HCT116 (cell line): ENCODE data around the gene CLEC4G.

Experiments
- POLR2A ChIP-seq: IDR thresholded peaks from 2 replicates; pipeline ENCODE4 v1.7.0; 2011; ENCODE audit warnings: borderline replicate concordance; ENCODE audit not compliant: insufficient read depth, insufficient read length; ENCODE audit errors: extremely low read depth
- ZNF274 ChIP-seq: fragments of 200-500 bp; sonication (Bioruptor generic); IDR thresholded peaks from 2 replicates; pipeline ENCODE4 v1.6.1; 2014; ENCODE audit warnings: mild to moderate bottlenecking, low read depth, low read length, inconsistent platforms

DNA sequence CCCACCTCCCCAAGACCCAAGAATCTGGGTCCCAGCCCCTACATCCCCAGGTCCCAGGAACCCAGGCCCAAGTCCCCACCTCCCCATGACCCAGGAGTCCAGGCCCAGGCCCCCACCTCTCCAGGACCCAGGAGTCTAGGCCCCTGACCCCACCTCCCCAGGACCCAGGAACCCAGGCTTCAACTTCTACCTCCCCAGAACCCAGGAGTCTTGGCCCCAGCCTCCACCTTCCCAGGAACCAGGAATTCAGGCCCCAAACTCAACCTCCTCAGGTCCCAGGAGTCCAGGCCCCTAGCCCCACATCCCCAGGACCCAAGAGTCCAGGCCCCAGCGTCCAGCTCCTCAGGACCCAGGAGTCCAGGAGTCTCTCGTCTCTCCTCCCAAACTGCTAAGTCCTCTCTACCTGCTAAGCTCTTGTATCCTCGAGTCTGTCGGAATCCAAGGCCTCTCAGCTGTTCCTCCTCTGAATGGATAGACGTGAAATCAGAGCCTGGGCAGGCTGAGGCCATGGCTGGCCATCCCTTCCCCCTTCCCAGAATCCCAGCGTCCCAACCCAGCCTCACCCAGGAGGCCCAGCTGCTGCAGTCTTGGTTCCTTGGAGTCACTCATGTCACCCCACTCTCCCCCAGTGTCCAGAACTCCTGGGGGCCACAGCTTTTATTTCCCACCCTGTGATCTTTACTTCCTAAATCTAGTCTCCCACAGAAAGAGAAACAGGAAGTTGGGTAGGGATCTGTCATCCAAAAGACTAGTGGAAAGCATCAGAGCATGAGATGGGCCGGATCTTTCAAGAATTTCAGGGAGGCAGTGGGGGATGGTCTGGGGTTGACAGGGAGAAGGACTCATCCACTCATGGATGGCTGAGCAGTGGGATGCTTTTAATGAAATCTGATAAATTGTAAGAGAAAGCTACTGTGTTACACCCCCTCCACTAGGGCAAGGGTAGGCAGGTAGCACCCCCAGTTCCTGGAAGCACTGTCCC, 15.3 kb upstream of the CLEC4G start, which contains the start of gene CD209:
- no peak for TF ChIP-seq POLR2A
- TF ChIP-seq ZNF274, result no peak
